HEK293 (cell line): ENCODE results near the gene TXNDC8.

Experiments
- HOXD13 ChIP-seq: sonication (generic); formaldehyde crosslinking; IDR thresholded peaks from 2 replicates; pipeline ENCODE4 v1.8.0; 2022; ENCODE audit warnings: missing genetic modification reagents, borderline replicate concordance
- ZBTB7A ChIP-seq: fragments of 450-650 bp; formaldehyde crosslinking; IDR thresholded peaks from 2 replicates; pipeline ENCODE4 v1.5.1; 2016; ENCODE audit warnings: low read depth, missing biosample characterization, missing genetic modification characterization
- ZFHX2 ChIP-seq: fragments of 450-650 bp; formaldehyde crosslinking; conservative IDR thresholded peaks from 2 replicates; pipeline ENCODE4 v1.5.1; 2016; ENCODE audit warnings: missing biosample characterization, missing genetic modification characterization
- ZFP41 ChIP-seq: fragments of 450-650 bp; formaldehyde crosslinking; IDR thresholded peaks from 2 replicates; pipeline ENCODE4 v1.5.1; 2016; ENCODE audit warnings: missing biosample characterization, missing genetic modification characterization, borderline replicate concordance
- ZNF138 ChIP-seq: fragments of 450-650 bp; formaldehyde crosslinking; IDR thresholded peaks from 2 replicates; pipeline ENCODE4 v1.5.1; 2016; ENCODE audit warnings: missing biosample characterization, missing genetic modification characterization, borderline replicate concordance
- ZNF239 ChIP-seq: fragments of 450-650 bp; formaldehyde crosslinking; IDR thresholded peaks from 2 replicates; pipeline ENCODE4 v1.5.1; 2016; ENCODE audit warnings: missing biosample characterization, missing genetic modification characterization
- ZNF266 ChIP-seq: fragments of 450-650 bp; formaldehyde crosslinking; IDR thresholded peaks from 2 replicates; pipeline ENCODE4 v1.5.1; 2016; ENCODE audit warnings: missing biosample characterization, missing genetic modification characterization, low read depth
- ZNF501 ChIP-seq: fragments of 450-650 bp; formaldehyde crosslinking; IDR thresholded peaks from 2 replicates; pipeline ENCODE4 v1.5.1; 2016; ENCODE audit warnings: missing biosample characterization, missing genetic modification characterization
- TF ChIP-seq, protein P1 (sequence below): fragments of 450-650 bp; formaldehyde crosslinking; IDR thresholded peaks from 2 replicates; pipeline ENCODE4 v1.5.1; 2016; ENCODE audit warnings: missing biosample characterization, missing genetic modification characterization

DNA sequence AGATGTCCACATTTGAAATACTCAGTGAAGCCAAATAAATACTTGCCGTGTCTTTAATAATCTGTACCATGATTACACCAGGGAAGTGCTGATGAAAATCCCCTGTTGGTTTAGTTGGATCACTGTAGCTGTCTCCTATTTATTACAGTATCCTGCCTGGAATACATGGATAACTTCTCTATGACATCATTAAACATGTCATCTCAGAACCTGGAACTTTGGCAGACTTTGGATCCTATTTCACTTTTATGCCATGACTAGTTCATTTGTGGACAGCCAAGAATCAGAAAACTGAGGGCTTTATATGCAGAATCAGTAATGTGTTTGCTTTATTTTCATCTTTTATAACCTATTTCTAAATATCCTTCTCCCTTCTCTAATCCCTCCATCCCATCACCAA is at the start of gene TXNDC8:
- no peak for TF ChIP-seq ZFHX2 (tag by site-specific recombination)
- TF ChIP-seq, protein P1, sequence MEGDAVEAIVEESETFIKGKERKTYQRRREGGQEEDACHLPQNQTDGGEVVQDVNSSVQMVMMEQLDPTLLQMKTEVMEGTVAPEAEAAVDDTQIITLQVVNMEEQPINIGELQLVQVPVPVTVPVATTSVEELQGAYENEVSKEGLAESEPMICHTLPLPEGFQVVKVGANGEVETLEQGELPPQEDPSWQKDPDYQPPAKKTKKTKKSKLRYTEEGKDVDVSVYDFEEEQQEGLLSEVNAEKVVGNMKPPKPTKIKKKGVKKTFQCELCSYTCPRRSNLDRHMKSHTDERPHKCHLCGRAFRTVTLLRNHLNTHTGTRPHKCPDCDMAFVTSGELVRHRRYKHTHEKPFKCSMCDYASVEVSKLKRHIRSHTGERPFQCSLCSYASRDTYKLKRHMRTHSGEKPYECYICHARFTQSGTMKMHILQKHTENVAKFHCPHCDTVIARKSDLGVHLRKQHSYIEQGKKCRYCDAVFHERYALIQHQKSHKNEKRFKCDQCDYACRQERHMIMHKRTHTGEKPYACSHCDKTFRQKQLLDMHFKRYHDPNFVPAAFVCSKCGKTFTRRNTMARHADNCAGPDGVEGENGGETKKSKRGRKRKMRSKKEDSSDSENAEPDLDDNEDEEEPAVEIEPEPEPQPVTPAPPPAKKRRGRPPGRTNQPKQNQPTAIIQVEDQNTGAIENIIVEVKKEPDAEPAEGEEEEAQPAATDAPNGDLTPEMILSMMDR (tag by site-specific recombination) = no peak
- TF ChIP-seq ZFP41 (tag by site-specific recombination) = no peak
- TF ChIP-seq ZNF266 (tag by site-specific recombination) = no peak
- no peak for TF ChIP-seq ZBTB7A (tag by site-specific recombination)
- TF ChIP-seq ZNF239 (tag by site-specific recombination) = no peak
- TF ChIP-seq HOXD13 (CRISPR knock-in tag) = no peak
- TF ChIP-seq ZNF138 (tag by site-specific recombination) = no peak
- no peak for TF ChIP-seq ZNF501 (tag by site-specific recombination)
